ENCODE measurements around the gene CYBB. TPM values are rescaled to one million over a fixed set of nuclear protein-coding genes. Genes with fewer than 3 reads are reported as not detected.

CYBB gene
- total and polyA plus RNA-seq, 2 of the 4 experiments (the other 2 are of a cell fraction), result not detected

GRCh38 chrX:37812110-37812509 is 32.3 kb downstream of the CYBB start:
- ChIA-PET POLR2A (ENCODE audit: unreplicated experiment) (no interaction called here), CTCF (interaction anchor here (0.9 kb wide), 1 partner anchor 13 kb away, joined by 4 read pairs; no protein-coding TSS in a partner anchor)
- intact Hi-C loops (cut with micrococcal nuclease) (no loop called here), in situ Hi-C loops (cut with MboI; ENCODE audit: low sequenced_read_pairs) (no loop called here), dilution Hi-C loops (cut with HindIII; ENCODE audit: low sequenced_read_pairs, unreplicated experiment) (no loop called here)
- H3K23ac ChIP-seq (ENCODE audit: low read depth, low read length), result no peak overlapping the region
- no peaks in the 10 kb centered on the region for H3K9me1 ChIP-seq (ENCODE audit: insufficient read depth, low read length)
- no TSS peak for BruUV-seq (replicated peaks)
- H2BK120ac ChIP-seq (ENCODE audit: low read depth, low read length), result no peak overlapping the region
- H2AK5ac ChIP-seq (ENCODE audit: low read depth, low read length), result no peak overlapping the region
- no peak overlapping the region for H4K8ac ChIP-seq (ENCODE audit: low read depth in 2 of 2, low read length in 2 of 2)
- DNase-seq (no peak), ATAC-seq (ENCODE audit: low read depth) (no peak)
- H4K5ac ChIP-seq (ENCODE audit: low read depth, low read length), result no peak overlapping the region
- H2AFZ ChIP-seq (replicated peaks; ENCODE audit: low read length, poor library complexity), result no peak overlapping the region
- no peak overlapping the region for H2BK15ac ChIP-seq (ENCODE audit: low read depth, low read length)
- no peak overlapping the region for H2AK9ac ChIP-seq (replicated peaks; ENCODE audit: low read depth, low read length, poor library complexity)
- H3K9me3 ChIP-seq (ENCODE audit: control insufficient read depth, insufficient read depth, low read length), result no peaks in the 10 kb centered on the region
- H3K27ac ChIP-seq (ENCODE audit: insufficient read depth, low read length), result no peak overlapping the region
- H3K4me3 ChIP-seq (ENCODE audit: insufficient read depth, low read depth, low read length), result no peak overlapping the region
- WGBS, 2 experiments (ENCODE audit: extremely low coverage in 2 of 2, insufficient read length in 1 of 2), result no CpG with 5 or more reads among the region's 1 CpG
- H3K14ac ChIP-seq (replicated peaks; ENCODE audit: low read depth, low read length), result no peak overlapping the region
- peaks cover 13% of the 10 kb centered on the region for H3K27me3 ChIP-seq (ENCODE audit: control insufficient read depth, insufficient read depth, low read length)
- no peaks in the 10 kb centered on the region for H3K36me3 ChIP-seq (ENCODE audit: control insufficient read depth, insufficient read depth, low read length)
- H3K9ac ChIP-seq (ENCODE audit: low read depth, low read length), result no peak overlapping the region
- H4K91ac ChIP-seq (ENCODE audit: insufficient read depth, low read depth, low read length), result no peak overlapping the region
- no peak overlapping the region for H2BK5ac ChIP-seq (ENCODE audit: low read depth, low read length, poor library complexity, severe bottlenecking)
- TF ChIP-seq USF2 (IDR thresholded peaks at IDR 0.05; ENCODE audit: low read depth, low read length) (no peak), NFE2L2 (IDR thresholded peaks at IDR 0.05; ENCODE audit: low read depth, low read length) (no peak), CTCF (conservative IDR thresholded peaks at IDR 0.05; ENCODE audit: low read depth, low read length) (no peak), RAD21 (IDR thresholded peaks at IDR 0.05; ENCODE audit: low read length) (no peak), POLR2A (IDR thresholded peaks at IDR 0.05; ENCODE audit: low read depth, low read length) (no peak), FOS (IDR thresholded peaks at IDR 0.05; ENCODE audit: low read depth, low read length) (no peak), CEBPB (IDR thresholded peaks at IDR 0.05; ENCODE audit: low read depth, low read length) (no peak), ELK1 (IDR thresholded peaks at IDR 0.05; ENCODE audit: borderline replicate concordance, low read depth, low read length) (no peak), SMC3 (IDR thresholded peaks at IDR 0.05; ENCODE audit: low read depth, low read length) (no peak), MXI1 (IDR thresholded peaks at IDR 0.05; ENCODE audit: borderline replicate concordance, low read depth, low read length) (no peak), BHLHE40 (IDR thresholded peaks at IDR 0.05; ENCODE audit: low read depth, low read length) (no peak), RCOR1 (IDR thresholded peaks at IDR 0.05; ENCODE audit: insufficient replicate concordance, low read length) (no peak)
- no peaks in the 10 kb centered on the region for H4K20me1 ChIP-seq (ENCODE audit: insufficient read depth, low read length)
- no peak overlapping the region for H3K4me2 ChIP-seq (ENCODE audit: low read depth, low read length)
- H3K4ac ChIP-seq (ENCODE audit: low read depth, low read length), result no peak overlapping the region
- no peak overlapping the region for H3K56ac ChIP-seq (ENCODE audit: extremely low read depth, insufficient read depth, low read length)
- no peaks in the 10 kb centered on the region for H3K4me1 ChIP-seq (ENCODE audit: control insufficient read depth, insufficient read depth, low read length)
- no peak overlapping the region for H3K18ac ChIP-seq (ENCODE audit: low read depth, low read length)
- H3K79me1 ChIP-seq (ENCODE audit: low read depth in 1 of 2, low read length in 2 of 2), result no peaks in the 10 kb centered on the region
- H2BK20ac ChIP-seq (ENCODE audit: low read depth, low read length), result no peak overlapping the region

Data from IMR-90 (cell line).